GM21447 (cell line): ENCODE results near the gene CTNNAL1.
"Not testable (repeated sequence)": the region's sequence is repeated elsewhere in the genome, so short reads cannot be mapped to it uniquely, and the experiment has no call there.

Source experiments
- ATAC-seq: cut with Tn5 transposase; IDR thresholded peaks from one replicate; pipeline ENCODE4 v1.9.1; 2021; ENCODE audit not compliant: unreplicated experiment

Gene CTNNAL1

GRCh38 chr9:108933718-108934322 lies 79.5 kb downstream of the CTNNAL1 start, which contains the start of gene ELP1:
Gene ELP1, minus strand, starts transcription at chr9:108934124. Its CDS starts 2,978 bp downstream, at chr9:108931146.
- peak; percentile 83 for ATAC-seq

GRCh38 chr9:108933231-108933717 lies 80.0 kb downstream of the CTNNAL1 start:
- no peak for ATAC-seq

- no peak for ATAC-seq
Measured at GRCh38 chr9:108928386-108928785, 84.9 kb downstream of the CTNNAL1 start.

GRCh38 chr9:108924466-108924865 lies 88.8 kb downstream of the CTNNAL1 start:
- no peak for ATAC-seq

- ATAC-seq: no peak
Measured at GRCh38 chr9:108921200-108921599, 92.1 kb downstream of the CTNNAL1 start.

GRCh38 chr9:108920401-108920800 lies 92.9 kb downstream of the CTNNAL1 start:
- ATAC-seq: not testable (repeated sequence)

GRCh38 chr9:108919517-108919916 lies 93.8 kb downstream of the CTNNAL1 start:
- no peak for ATAC-seq

- ATAC-seq: no peak
Measured at GRCh38 chr9:108913391-108913790, 99.9 kb downstream of the CTNNAL1 start.

GRCh38 chr9:108911820-108912219 lies 101.5 kb downstream of the CTNNAL1 start:
- no peak for ATAC-seq

- ATAC-seq: no peak
Measured at GRCh38 chr9:108910914-108911313, 102.4 kb downstream of the CTNNAL1 start.

- ATAC-seq: no peak
Measured at GRCh38 chr9:108910402-108910801, 102.9 kb downstream of the CTNNAL1 start.

GRCh38 chr9:108905494-108905893 lies 107.8 kb downstream of the CTNNAL1 start:
- no peak for ATAC-seq

GRCh38 chr9:108904161-108904560 lies 109.1 kb downstream of the CTNNAL1 start:
- no peak for ATAC-seq

- ATAC-seq: no peak
Measured at GRCh38 chr9:108903420-108904103, 109.7 kb downstream of the CTNNAL1 start.

GRCh38 chr9:108900176-108900575 lies 113.1 kb downstream of the CTNNAL1 start:
- ATAC-seq: no peak

- not testable (repeated sequence) for ATAC-seq
Measured at GRCh38 chr9:108899023-108899695, 114.1 kb downstream of the CTNNAL1 start.

- ATAC-seq: no peak
Measured at GRCh38 chr9:108897324-108898096, 115.8 kb downstream of the CTNNAL1 start.

GRCh38 chr9:108894225-108894997 lies 118.9 kb downstream of the CTNNAL1 start:
- ATAC-seq: no peak
